HepG2 (cell line): Measurements from ENCODE around the gene SHLD1. TPM values are rescaled to one million over a fixed set of nuclear protein-coding genes. Genes with fewer than 3 reads are reported as not detected.
A peak's percentile ranks its signal among the peaks of the same experiment; 100 is the strongest.

Experiments used
- BRD4 ChIP-seq: sonication (generic); formaldehyde crosslinking; IDR thresholded peaks from 2 replicates; pipeline ENCODE4 v1.4.0; 2020; ENCODE audit warnings: missing genetic modification reagents
- DBP ChIP-seq: sonication (generic); formaldehyde crosslinking; IDR thresholded peaks from 2 replicates; pipeline ENCODE4 v1.4.0; 2020; ENCODE audit warnings: missing genetic modification reagents; ENCODE audit errors: not compliant biosample characterization
- GMEB2 ChIP-seq: IDR thresholded peaks from 2 replicates; pipeline ENCODE4 v1.6.1; 2016; ENCODE audit warnings: missing biosample characterization, missing genetic modification reagents, low read depth
- IRX3 ChIP-seq: sonication (generic); formaldehyde crosslinking; IDR thresholded peaks from 2 replicates; pipeline ENCODE4 v1.8.1; 2023; ENCODE audit warnings: mild to moderate bottlenecking, low read depth, missing genetic modification reagents, borderline replicate concordance
- KLF15 ChIP-seq: sonication (generic); formaldehyde crosslinking; IDR thresholded peaks from 2 replicates; pipeline ENCODE4 v1.8.1; 2023; ENCODE audit warnings: borderline replicate concordance, mild to moderate bottlenecking, inconsistent platforms, missing genetic modification reagents, mixed read lengths
- MYNN ChIP-seq: sonication (generic); formaldehyde crosslinking; IDR thresholded peaks from 2 replicates; pipeline ENCODE4 v1.4.0; 2020; ENCODE audit warnings: mild to moderate bottlenecking, low read depth, missing genetic modification reagents
- SOX13 ChIP-seq, 3 experiments: fragments of 450-650 bp in 1 of 3; sonication (generic) in 1 of 3; formaldehyde crosslinking in 1 of 3; IDR thresholded peaks in 2 of 3; conservative IDR thresholded peaks in 1 of 3; 2 replicates each; pipeline versions ENCODE4 v1.5.0 to v1.6.1; 2016 to 2020; ENCODE audit warnings: antibody characterized with exemption in 1 of 3, mild to moderate bottlenecking in 1 of 3, missing compliant biosample characterization in 1 of 3, missing genetic modification reagents in 1 of 3, moderate library complexity in 1 of 3
- ZFP37 ChIP-seq: sonication (generic); formaldehyde crosslinking; IDR thresholded peaks from 2 replicates; pipeline ENCODE4 v1.4.0; 2020; ENCODE audit warnings: missing genetic modification reagents, borderline replicate concordance
- ZKSCAN8 ChIP-seq: IDR thresholded peaks from 2 replicates; pipeline ENCODE4 v1.6.1; 2016; ENCODE audit warnings: borderline replicate concordance, missing genetic modification reagents, missing compliant biosample characterization
- ZNF121 ChIP-seq: sonication (generic); formaldehyde crosslinking; IDR thresholded peaks from 2 replicates; pipeline ENCODE4 v1.5.0; 2020; ENCODE audit warnings: mild to moderate bottlenecking, missing genetic modification reagents
- ZNF280B ChIP-seq: sonication (generic); formaldehyde crosslinking; IDR thresholded peaks from 2 replicates; pipeline ENCODE4 v1.5.0; 2020; ENCODE audit warnings: missing genetic modification reagents, mild to moderate bottlenecking, borderline replicate concordance
- polyA plus RNA-seq, 8 experiments: library from polyadenylated mRNA; depleted of rRNA in 3 of 8; stranded (reverse) in 7 of 8; unstranded in 1 of 8; fragments of >200 nt; fragmentation: Illumina TruSeq in 4 of 8; extraction: Trizol in 4 of 8; gene quantifications; 2 replicates each; pipeline versions ENCODE4 v1.2.1 to v1.2.3, GENCODE V29; 2011 to 2016; ENCODE audit warnings: low read depth in 4 of 8, missing spikeins in 1 of 8, mixed read lengths in 1 of 8; ENCODE audit not compliant: insufficient read depth in 1 of 8
- total RNA-seq, 5 experiments: library from RNA; depleted of rRNA; stranded (reverse); fragments of >200 nt; fragmentation: Illumina TruSeq; extraction: Trizol; gene quantifications; 2 replicates each; pipeline ENCODE4 v1.2.3, GENCODE V29; 2016; ENCODE audit warnings: low read depth in 1 of 5

SHLD1 gene
- total and polyA plus RNA-seq, 2 of the 13 experiments (the other 11 are each of a cell fraction or from before 2014, with no cell fraction given) = 8.9 to 10.0 TPM

GRCh38 chr20:5715071-5715841 lies 34.9 kb upstream of the SHLD1 start (continued):
- peak; percentile 4 for TF ChIP-seq DBP (CRISPR knock-in tag)
- TF ChIP-seq ZFP37 (CRISPR knock-in tag) = no peak
- no peak for TF ChIP-seq IRX3 (CRISPR knock-in tag)
- no peak for TF ChIP-seq ZNF121 (CRISPR knock-in tag)
- TF ChIP-seq BRD4 (CRISPR knock-in tag) = 0 out of 2 replicates have a peak, but pooled peaks have one; percentile 50
- no peak for TF ChIP-seq KLF15 (CRISPR knock-in tag)
- TF ChIP-seq ZKSCAN8 (CRISPR knock-in tag) = no peak
- TF ChIP-seq GMEB2 = no peak
- no peak for TF ChIP-seq ZNF280B
- no peak for TF ChIP-seq SOX13 (IDR thresholded peaks at IDR 0.05)
- TF ChIP-seq SOX13 (CRISPR knock-in tag; conservative IDR thresholded peaks at IDR 0.05 in 1 of 2, IDR thresholded peaks at IDR 0.05 in 1 of 2) = 0 out of 4 replicates have a peak, but pooled peaks of 1 of the 2 experiments have one; percentile 37
- TF ChIP-seq MYNN (CRISPR knock-in tag) = no peak
